Activated naive CD4-positive, alpha-beta T cell treated with anti-CD3 and anti-CD28 coated beads, Interleukin-2, amount 10 ng/mL, durations not matched to agents 7 days and 5 days (primary cell): ENCODE results near the gene TJP1.

ENCODE experiments used
- CTCF ChIA-PET: fragments of 350-600 bp; sonication (Branson Sonifier 250); formaldehyde crosslinking; loops from one replicate; lab custom pipeline; 2021; ENCODE audit warnings: antibody characterized with exemption; lab: Charles Lee
- DNase-seq: peaks from one replicate; pipeline ENCODE4 v3.0.0-alpha.2; 2020
- H3K27ac Mint-ChIP-seq: one replicate; pipeline ENCODE4 v1.8.0; 2021; ENCODE audit warnings: mild to moderate bottlenecking, moderate library complexity, mixed read lengths
- H3K27me3 Mint-ChIP-seq: one replicate; pipeline ENCODE4 v1.8.0; 2021; ENCODE audit warnings: mild to moderate bottlenecking, mixed read lengths
- H3K36me3 Mint-ChIP-seq: one replicate; pipeline ENCODE4 v1.8.0; 2021; ENCODE audit warnings: mixed read lengths
- H3K4me1 Mint-ChIP-seq: one replicate; pipeline ENCODE4 v1.8.0; 2021; ENCODE audit warnings: mixed read lengths
- H3K4me3 Mint-ChIP-seq: one replicate; pipeline ENCODE4 v1.8.0; 2021; ENCODE audit warnings: mild to moderate bottlenecking, moderate library complexity, mixed read lengths
- H3K9me3 Mint-ChIP-seq: one replicate; pipeline ENCODE4 v1.8.0; 2021; ENCODE audit warnings: mixed read lengths

Gene TJP1

DNA sequence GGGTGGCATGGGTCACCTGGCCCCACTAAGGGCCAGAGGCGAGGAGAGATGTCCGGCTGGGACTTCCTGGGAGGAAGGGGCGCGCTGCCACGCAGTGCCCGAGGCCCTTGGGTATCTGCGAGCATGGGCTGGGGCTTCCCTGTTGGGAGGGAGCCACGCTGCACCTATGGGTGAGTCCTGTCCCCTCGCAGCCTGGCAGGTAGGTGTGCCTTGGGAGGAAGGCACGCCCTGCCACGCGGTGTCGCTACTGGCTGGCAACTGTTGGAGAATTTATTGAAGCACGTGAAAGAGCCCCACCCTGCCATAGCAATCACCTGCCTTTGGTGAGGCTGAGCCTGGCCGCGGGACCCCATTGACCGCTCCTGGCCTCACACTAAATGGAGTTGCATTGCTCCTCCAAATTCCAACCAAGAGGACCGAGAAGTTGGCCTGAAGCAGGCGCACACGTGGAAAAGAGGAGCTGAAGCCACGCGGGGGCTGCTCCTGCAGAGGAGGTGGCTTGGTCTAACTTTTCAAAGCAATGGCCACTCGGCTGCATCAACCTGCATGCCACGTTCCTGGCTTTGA lies 134.2 kb downstream of the TJP1 start:
- Mint-ChIP-seq H3K27ac (no peak overlapping the region), H3K36me3 (no peaks in the 10 kb centered on the region), H3K4me1 (no peaks in the 10 kb centered on the region), H3K9me3 (no peaks in the 10 kb centered on the region), H3K27me3 (peaks cover 3% of the 10 kb centered on the region), H3K4me3 (no peak overlapping the region)
- CTCF ChIA-PET = no interaction called here
- DNase-seq = no peak

DNA sequence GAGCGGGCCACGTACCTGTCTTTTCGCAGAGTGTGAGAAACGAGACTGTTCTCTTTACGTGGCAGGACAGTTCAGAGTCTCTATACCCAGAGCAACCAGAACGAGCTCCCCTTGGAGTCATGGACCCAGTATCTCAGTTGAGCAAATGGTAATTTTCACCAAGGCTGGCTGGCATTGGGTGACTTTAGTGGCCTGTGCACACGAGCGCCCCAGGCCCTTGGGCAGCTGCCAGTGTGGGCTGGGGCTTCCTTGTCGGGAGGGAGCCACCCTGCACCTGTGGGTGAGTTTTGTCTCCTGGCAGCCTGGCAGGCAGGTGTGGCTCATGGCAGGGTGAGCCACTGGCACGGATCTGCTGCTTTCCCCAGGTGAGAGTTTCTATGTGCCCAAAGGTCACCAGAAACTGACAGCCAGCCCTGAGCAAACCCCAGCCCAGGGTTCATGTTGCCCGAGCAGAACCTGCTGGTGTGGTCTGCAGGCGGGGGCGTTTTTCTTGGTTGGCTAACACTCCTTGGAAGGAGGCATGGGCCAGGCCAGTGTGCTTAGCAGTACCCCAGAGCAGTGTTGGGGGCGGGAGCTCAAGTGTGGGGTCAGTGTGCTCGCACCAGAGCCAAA lies 135.0 kb downstream of the TJP1 start:
- Mint-ChIP-seq H3K4me1 (no peaks in the 10 kb centered on the region), H3K9me3 (no peaks in the 10 kb centered on the region), H3K36me3 (no peaks in the 10 kb centered on the region), H3K4me3 (no peak overlapping the region), H3K27me3 (no peaks in the 10 kb centered on the region), H3K27ac (no peak overlapping the region)
- DNase-seq = no peak
- CTCF ChIA-PET = no interaction called here

- H3K36me3 Mint-ChIP-seq = no peaks in the 10 kb centered on the region
- no peak overlapping the region for H3K27ac Mint-ChIP-seq
- no peaks in the 10 kb centered on the region for H3K9me3 Mint-ChIP-seq
- H3K4me1 Mint-ChIP-seq = no peaks in the 10 kb centered on the region
- no peaks in the 10 kb centered on the region for H3K27me3 Mint-ChIP-seq
- H3K4me3 Mint-ChIP-seq = no peak overlapping the region
- CTCF ChIA-PET = no interaction called here
- DNase-seq = no peak
Observed at GRCh38 chr15:29686445-29687203, 135.6 kb downstream of the TJP1 start.

GRCh38 chr15:29686079-29686425 lies 136.2 kb downstream of the TJP1 start:
- H3K27me3 Mint-ChIP-seq = peaks cover 1% of the 10 kb centered on the region
- no peak overlapping the region for H3K27ac Mint-ChIP-seq
- no peak overlapping the region for H3K4me3 Mint-ChIP-seq
- H3K4me1 Mint-ChIP-seq = no peaks in the 10 kb centered on the region
- CTCF ChIA-PET = no interaction called here
- H3K9me3 Mint-ChIP-seq = no peaks in the 10 kb centered on the region
- H3K36me3 Mint-ChIP-seq = no peaks in the 10 kb centered on the region
- no peak for DNase-seq

DNA sequence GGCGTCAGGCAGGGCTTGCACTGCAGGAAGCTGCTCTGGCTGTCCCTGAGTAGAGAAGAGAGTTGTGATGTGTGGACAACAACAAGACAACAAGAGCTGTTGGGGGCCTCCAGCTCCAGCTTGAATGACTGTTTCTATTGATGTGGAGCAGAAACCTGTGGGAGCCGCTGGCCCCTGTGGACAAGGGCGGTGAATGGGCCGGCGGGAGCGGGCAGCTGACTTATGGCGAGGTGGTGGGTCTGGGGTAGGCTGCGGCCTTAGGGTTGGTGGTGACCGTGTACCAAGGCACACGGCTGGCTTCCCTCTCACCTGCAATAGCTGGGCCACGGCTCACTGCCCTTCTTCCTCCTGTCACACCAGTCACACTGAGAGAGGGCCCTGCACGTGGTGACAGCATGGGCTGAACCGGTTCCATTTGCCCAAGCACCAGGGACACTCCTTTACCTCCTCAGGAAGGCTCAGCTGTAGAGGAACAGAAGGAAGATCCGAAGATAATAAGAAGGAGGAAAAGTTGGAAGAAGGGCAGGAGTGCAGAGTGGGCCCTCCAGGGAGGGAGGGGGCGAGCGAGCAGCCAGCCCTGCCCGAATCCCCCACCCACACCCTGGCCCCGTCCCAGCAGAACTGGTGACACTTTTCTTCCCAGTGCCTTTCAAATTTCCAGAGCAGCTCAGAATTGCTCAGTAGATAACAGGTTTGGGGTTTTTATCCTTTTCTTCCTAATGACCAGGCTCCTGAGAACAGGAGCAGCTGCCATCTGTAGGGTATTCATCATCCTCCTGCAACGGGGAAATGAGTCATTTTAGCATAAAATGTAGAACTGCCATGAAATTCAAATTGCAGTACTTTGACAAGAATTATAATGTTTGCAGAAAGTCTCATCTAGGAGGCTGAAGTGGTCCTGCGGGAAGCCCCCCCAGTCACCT lies 136.9 kb downstream of the TJP1 start:
- no peak overlapping the region for H3K27ac Mint-ChIP-seq

GRCh38 chr15:29682781-29683180 lies 139.5 kb downstream of the TJP1 start:
- CTCF ChIA-PET = no interaction called here
- DNase-seq = no peak
- Mint-ChIP-seq H3K4me3 (no peak overlapping the region), H3K36me3 (no peaks in the 10 kb centered on the region), H3K27ac (peak overlapping the region; percentile 6), H3K4me1 (no peaks in the 10 kb centered on the region), H3K9me3 (no peaks in the 10 kb centered on the region), H3K27me3 (peaks cover 14% of the 10 kb centered on the region)

More for the DNA sequence above, 136.9 kb downstream of the TJP1 start:
- Mint-ChIP-seq H3K4me1 (no peaks in the 10 kb centered on the region), H3K4me3 (no peak overlapping the region), H3K36me3 (no peaks in the 10 kb centered on the region), H3K27me3 (peaks cover 4% of the 10 kb centered on the region), H3K9me3 (no peaks in the 10 kb centered on the region)
- DNase-seq = no peak
- CTCF ChIA-PET = interaction anchor here (0.6 kb wide), 1 partner anchor 150 kb away, joined by 3 read pairs; no protein-coding TSS in a partner anchor

DNA sequence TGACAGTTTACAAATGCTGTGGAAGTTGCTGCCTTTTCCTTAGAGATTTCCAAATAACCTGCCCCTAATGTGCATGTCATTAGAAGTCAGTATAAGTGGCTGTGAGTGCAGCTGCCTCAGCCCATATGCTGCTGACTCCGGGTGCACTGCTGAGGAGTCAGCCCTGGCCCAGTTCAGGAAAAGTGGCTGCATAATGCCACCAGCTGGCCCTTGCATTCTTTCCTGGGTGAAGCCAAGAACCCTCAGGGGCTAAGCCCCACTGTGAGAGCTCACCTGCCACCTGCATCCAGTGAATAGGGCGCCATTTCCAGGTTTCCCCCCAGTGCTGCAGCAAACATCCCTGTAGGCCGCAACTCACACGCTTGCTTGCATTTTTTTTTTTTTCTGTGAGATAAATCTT lies 139.9 kb downstream of the TJP1 start:
- Mint-ChIP-seq H3K4me1 (no peaks in the 10 kb centered on the region), H3K27ac (no peak overlapping the region), H3K4me3 (no peak overlapping the region), H3K9me3 (no peaks in the 10 kb centered on the region), H3K36me3 (no peaks in the 10 kb centered on the region), H3K27me3 (peaks cover 19% of the 10 kb centered on the region)
- CTCF ChIA-PET = no interaction called here
- no peak for DNase-seq

GRCh38 chr15:29681946-29682345 lies 140.3 kb downstream of the TJP1 start:
- Mint-ChIP-seq H3K36me3 (no peaks in the 10 kb centered on the region), H3K4me3 (no peak overlapping the region), H3K4me1 (no peaks in the 10 kb centered on the region), H3K27ac (no peak overlapping the region), H3K27me3 (peaks cover 23% of the 10 kb centered on the region), H3K9me3 (no peaks in the 10 kb centered on the region)
- CTCF ChIA-PET = no interaction called here
- no peak for DNase-seq

GRCh38 chr15:29681166-29681845 lies 141.0 kb downstream of the TJP1 start:
- no peaks in the 10 kb centered on the region for H3K4me1 Mint-ChIP-seq
- peaks cover 29% of the 10 kb centered on the region for H3K27me3 Mint-ChIP-seq
- DNase-seq = no peak
- H3K9me3 Mint-ChIP-seq = no peaks in the 10 kb centered on the region
- H3K4me3 Mint-ChIP-seq = no peak overlapping the region
- CTCF ChIA-PET = no interaction called here
- no peaks in the 10 kb centered on the region for H3K36me3 Mint-ChIP-seq
- H3K27ac Mint-ChIP-seq = no peak overlapping the region

GRCh38 chr15:29680465-29681165 lies 141.7 kb downstream of the TJP1 start:
- Mint-ChIP-seq H3K27me3 (peaks cover 36% of the 10 kb centered on the region), H3K4me3 (no peak overlapping the region), H3K27ac (no peak overlapping the region), H3K9me3 (no peaks in the 10 kb centered on the region), H3K36me3 (no peaks in the 10 kb centered on the region), H3K4me1 (no peaks in the 10 kb centered on the region)
- no peak for DNase-seq
- CTCF ChIA-PET = no interaction called here

DNA sequence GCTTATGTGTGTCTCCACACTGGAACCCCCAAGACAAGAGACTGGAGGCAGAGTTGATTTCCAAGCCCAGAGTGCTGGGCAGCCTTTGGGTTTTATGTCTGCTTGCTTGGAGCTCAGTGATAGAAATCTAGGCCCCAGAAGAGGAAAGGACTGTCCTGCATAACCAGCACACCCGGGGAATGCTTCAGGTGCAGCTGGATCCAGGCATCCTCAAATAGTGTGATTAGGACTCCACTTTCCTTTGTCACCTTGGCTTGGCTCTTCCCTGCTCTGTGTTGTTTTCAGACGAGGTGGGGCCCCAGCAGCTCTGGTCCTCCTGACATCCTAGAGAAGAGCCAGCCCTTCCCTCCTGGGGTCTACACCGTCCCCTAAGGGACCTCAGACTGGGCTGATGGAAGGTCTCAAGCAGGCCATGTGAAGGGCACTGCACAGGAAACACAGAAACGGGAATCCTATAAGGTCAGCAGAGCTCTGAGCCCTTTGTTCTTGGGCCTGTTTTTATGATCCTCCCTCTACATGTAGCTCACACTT lies 143.7 kb downstream of the TJP1 start:
- CTCF ChIA-PET = no interaction called here
- Mint-ChIP-seq H3K9me3 (no peaks in the 10 kb centered on the region), H3K27me3 (peaks cover 57% of the 10 kb centered on the region), H3K36me3 (no peaks in the 10 kb centered on the region), H3K4me1 (no peaks in the 10 kb centered on the region), H3K4me3 (no peak overlapping the region), H3K27ac (no peak overlapping the region)
- no peak for DNase-seq

GRCh38 chr15:29677871-29678461 lies 144.3 kb downstream of the TJP1 start:
- Mint-ChIP-seq H3K4me1 (no peaks in the 10 kb centered on the region), H3K27me3 (peaks cover 63% of the 10 kb centered on the region), H3K4me3 (no peak overlapping the region), H3K27ac (peak overlapping the region; percentile 49), H3K36me3 (no peaks in the 10 kb centered on the region), H3K9me3 (no peaks in the 10 kb centered on the region)
- CTCF ChIA-PET = no interaction called here
- no peak for DNase-seq

DNA sequence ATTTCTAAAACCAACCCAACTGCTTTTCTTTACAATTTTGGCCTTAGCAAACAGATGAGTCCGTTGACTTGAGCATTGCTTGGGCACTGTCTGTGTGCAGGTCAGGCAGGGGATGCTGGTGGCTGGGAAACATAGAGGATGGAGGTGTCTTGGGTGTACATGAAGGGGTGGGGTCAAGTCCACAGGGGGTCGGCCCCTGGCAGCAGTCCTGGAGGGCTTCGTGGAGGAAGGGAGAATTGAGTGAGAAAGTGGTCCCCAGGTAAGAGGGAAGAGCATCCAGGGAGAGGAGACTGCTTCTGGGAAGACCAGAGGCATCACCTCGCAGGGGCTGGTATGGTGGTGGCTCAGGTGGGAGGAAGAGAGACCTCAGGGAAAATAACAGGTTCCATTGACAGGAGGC lies 144.8 kb downstream of the TJP1 start:
- Mint-ChIP-seq H3K4me3 (no peak overlapping the region), H3K4me1 (no peaks in the 10 kb centered on the region), H3K36me3 (no peaks in the 10 kb centered on the region), H3K9me3 (no peaks in the 10 kb centered on the region), H3K27ac (peak overlapping the region; percentile 49), H3K27me3 (peaks cover 68% of the 10 kb centered on the region)
- CTCF ChIA-PET = no interaction called here
- DNase-seq = no peak
